Measurements from ENCODE around the gene PGM3.

The PGM3 gene

DNA sequence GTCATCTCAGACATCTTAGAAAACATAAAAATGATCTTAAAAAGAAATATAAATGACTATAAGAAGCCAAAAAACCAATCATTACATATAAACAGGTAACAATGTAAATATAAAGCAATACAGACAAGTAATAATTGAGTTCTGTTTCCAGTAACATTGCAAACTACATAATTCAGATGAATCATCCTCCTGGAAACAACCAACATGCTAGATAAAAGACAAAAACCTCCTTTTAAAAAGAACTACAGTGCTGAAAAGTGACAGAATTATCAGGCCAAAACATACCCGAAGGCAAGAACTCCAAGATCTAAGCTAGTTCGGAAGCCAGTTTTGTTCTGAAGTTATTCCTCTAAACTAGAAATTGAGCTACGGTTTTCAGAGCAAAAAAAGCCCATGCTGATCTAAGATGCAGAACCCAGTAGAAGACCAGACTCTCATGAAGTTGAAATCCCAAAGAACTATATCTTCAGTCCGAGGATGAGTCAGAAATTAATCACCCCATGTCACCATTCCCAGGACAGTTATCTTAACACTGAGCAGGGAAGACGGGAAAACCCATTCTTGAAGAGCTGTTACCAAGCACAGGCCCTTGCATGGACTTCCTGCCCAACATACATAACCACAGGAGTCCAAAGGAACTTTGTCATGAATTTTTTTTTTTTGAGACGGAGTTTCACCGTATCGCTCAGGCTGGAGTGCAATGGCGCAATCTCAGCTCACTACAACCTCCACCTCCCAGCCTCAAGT, 9.8 kb downstream of the PGM3 start:
- no peaks in the 10 kb centered on the region for H3K27me3 ChIP-seq (replicated peaks; ENCODE audit: control insufficient read depth, insufficient read depth, low read length, poor library complexity, severe bottlenecking)
- peaks cover 16% of the 10 kb centered on the region for H3K36me3 ChIP-seq (ENCODE audit: control insufficient read depth, insufficient read depth, low read length)
- H3K9me3 ChIP-seq (ENCODE audit: control insufficient read depth, low read length) = no peaks in the 10 kb centered on the region
- H3K4me1 ChIP-seq (ENCODE audit: control insufficient read depth, insufficient read depth, low read length, poor library complexity, severe bottlenecking) = no peaks in the 10 kb centered on the region
- H3K27ac ChIP-seq (ENCODE audit: insufficient read depth, low read length, poor library complexity, severe bottlenecking) = no peak overlapping the region
- H3K4me3 ChIP-seq (ENCODE audit: insufficient read depth, low read depth, low read length, poor library complexity, severe bottlenecking) = no peak overlapping the region
- DNase-seq = no peak

DNA sequence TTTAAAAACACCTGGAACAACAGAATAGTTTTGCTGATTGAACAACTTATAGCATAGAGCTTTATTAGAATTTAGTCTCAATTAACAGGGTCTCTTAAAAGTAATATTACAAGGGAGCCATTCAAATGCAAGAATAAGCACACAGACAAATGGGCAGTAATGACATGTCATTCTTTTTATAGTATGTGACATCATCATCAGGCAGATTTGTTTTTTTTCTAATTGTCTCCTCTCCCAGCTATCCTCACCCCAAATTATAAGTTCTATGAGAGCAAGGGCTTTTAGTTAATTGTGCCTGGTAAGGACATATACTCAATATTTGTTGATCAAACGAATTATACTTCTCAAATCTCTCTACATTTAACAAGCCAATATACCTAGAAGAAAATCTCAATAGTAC, 11.0 kb downstream of the PGM3 start:
- no peaks in the 10 kb centered on the region for H3K4me1 ChIP-seq (ENCODE audit: control insufficient read depth, insufficient read depth, low read length, poor library complexity, severe bottlenecking)
- H3K9me3 ChIP-seq (ENCODE audit: control insufficient read depth, low read length) = no peaks in the 10 kb centered on the region
- DNase-seq = no peak
- H3K4me3 ChIP-seq (ENCODE audit: insufficient read depth, low read depth, low read length, poor library complexity, severe bottlenecking) = no peak overlapping the region
- H3K27me3 ChIP-seq (replicated peaks; ENCODE audit: control insufficient read depth, insufficient read depth, low read length, poor library complexity, severe bottlenecking) = no peaks in the 10 kb centered on the region
- no peak overlapping the region for H3K27ac ChIP-seq (ENCODE audit: insufficient read depth, low read length, poor library complexity, severe bottlenecking)
- peaks cover 16% of the 10 kb centered on the region for H3K36me3 ChIP-seq (ENCODE audit: control insufficient read depth, insufficient read depth, low read length)

DNA sequence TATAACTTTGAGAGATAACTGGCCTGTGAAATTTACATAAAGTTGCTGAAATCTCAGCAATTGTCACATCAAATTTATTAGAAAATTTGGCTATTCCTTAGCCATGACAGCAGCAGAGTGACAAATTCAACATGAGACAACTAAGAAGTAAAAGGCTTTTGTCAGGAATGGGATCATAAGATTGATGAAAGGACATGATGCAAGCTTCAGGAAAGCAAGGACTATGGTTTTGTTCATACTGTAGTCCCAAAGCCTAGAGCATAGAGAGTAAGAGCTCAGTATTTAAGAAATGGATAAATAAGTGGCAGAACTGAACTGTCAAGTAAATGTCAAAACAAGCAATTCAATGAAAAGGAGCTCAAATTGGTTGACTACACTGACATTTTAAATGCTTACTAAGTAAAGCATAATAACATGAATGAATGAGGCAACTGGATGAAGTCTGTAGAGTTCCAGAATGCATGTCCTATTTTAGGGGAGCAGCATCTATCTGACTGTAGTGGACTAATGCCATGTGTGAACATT, 12.6 kb downstream of the PGM3 start:
- Histone ChIP-seq H3K4me1 (ENCODE audit: control insufficient read depth, insufficient read depth, low read length, poor library complexity, severe bottlenecking) (no peaks in the 10 kb centered on the region), H3K27me3 (replicated peaks; ENCODE audit: control insufficient read depth, insufficient read depth, low read length, poor library complexity, severe bottlenecking) (no peaks in the 10 kb centered on the region), H3K36me3 (ENCODE audit: control insufficient read depth, insufficient read depth, low read length) (peaks cover 21% of the 10 kb centered on the region), H3K27ac (ENCODE audit: insufficient read depth, low read length, poor library complexity, severe bottlenecking) (no peak overlapping the region), H3K4me3 (ENCODE audit: insufficient read depth, low read depth, low read length, poor library complexity, severe bottlenecking) (no peak overlapping the region), H3K9me3 (ENCODE audit: control insufficient read depth, low read length) (no peaks in the 10 kb centered on the region)
- DNase-seq = no peak

DNA sequence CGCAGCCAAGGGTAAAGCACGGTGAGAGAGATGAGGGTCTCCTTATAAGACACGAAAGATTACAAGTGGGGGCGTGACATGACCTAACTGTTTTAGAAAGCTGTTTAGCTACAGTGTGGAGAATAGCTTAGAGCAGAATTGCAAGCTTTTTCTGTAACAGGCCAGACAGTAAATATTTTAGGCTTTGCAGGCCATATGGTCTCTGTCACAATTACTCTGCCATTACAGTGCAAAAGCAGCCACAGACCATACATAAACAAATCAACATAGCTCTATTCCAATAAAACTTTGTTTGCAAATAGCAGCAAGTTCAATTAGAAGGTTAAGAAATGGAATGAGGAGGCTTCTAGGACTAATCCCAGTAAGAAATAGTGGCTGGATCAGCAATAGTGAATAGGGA, 16.8 kb downstream of the PGM3 start:
- no peak overlapping the region for H3K4me3 ChIP-seq (ENCODE audit: insufficient read depth, low read depth, low read length, poor library complexity, severe bottlenecking)
- peaks cover 12% of the 10 kb centered on the region for H3K36me3 ChIP-seq (ENCODE audit: control insufficient read depth, insufficient read depth, low read length)
- no peak for DNase-seq
- no peaks in the 10 kb centered on the region for H3K4me1 ChIP-seq (ENCODE audit: control insufficient read depth, insufficient read depth, low read length, poor library complexity, severe bottlenecking)
- no peaks in the 10 kb centered on the region for H3K9me3 ChIP-seq (ENCODE audit: control insufficient read depth, low read length)
- no peak overlapping the region for H3K27ac ChIP-seq (ENCODE audit: insufficient read depth, low read length, poor library complexity, severe bottlenecking)
- H3K27me3 ChIP-seq (replicated peaks; ENCODE audit: control insufficient read depth, insufficient read depth, low read length, poor library complexity, severe bottlenecking) = no peaks in the 10 kb centered on the region

DNA sequence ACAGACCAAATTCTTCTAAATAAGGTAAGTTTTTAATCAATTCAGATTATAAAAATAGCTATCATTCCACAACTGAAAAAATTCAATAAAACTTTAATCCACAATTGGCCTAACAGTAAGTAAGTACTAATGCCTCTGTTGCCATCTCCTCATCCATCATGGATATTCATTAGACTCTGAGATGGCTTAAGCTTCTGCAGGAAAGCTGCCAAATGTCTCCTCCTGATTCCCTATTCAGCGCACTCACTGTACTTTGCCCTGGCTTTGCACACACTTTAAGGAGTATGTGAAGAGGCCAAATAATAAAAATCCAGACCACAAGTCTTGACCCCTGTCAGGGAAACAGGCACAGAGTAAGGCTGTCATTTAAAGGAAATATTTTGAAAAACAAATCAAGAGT, 23.6 kb downstream of the PGM3 start:
- H3K27me3 ChIP-seq (replicated peaks; ENCODE audit: control insufficient read depth, insufficient read depth, low read length, poor library complexity, severe bottlenecking) = no peaks in the 10 kb centered on the region
- peaks cover 63% of the 10 kb centered on the region for H3K36me3 ChIP-seq (ENCODE audit: control insufficient read depth, insufficient read depth, low read length)
- H3K27ac ChIP-seq (ENCODE audit: insufficient read depth, low read length, poor library complexity, severe bottlenecking) = no peak overlapping the region
- H3K4me3 ChIP-seq (ENCODE audit: insufficient read depth, low read depth, low read length, poor library complexity, severe bottlenecking) = no peak overlapping the region
- H3K9me3 ChIP-seq (ENCODE audit: control insufficient read depth, low read length) = no peaks in the 10 kb centered on the region
- DNase-seq = no peak
- H3K4me1 ChIP-seq (ENCODE audit: control insufficient read depth, insufficient read depth, low read length, poor library complexity, severe bottlenecking) = no peaks in the 10 kb centered on the region

DNA sequence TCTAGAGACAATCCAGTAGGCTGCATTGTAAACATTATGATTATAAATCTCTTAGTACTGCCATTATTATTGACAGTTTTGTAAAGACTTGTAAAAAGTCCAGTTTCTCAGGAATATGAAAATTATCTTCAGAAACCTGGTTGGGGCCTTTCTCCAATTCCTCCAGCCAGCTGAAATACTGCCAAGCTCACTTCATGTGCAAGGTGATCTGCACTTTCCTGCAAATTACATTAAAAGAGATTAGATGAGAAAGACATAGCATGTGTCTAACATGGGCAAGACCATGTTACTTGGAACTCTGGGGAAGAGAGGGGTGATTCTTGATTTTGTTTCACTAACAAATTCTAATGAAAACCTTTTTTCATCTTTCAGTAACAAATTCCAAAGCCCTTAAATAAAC, 24.0 kb downstream of the PGM3 start:
- H3K9me3 ChIP-seq (ENCODE audit: control insufficient read depth, low read length) = no peaks in the 10 kb centered on the region
- H3K4me3 ChIP-seq (ENCODE audit: insufficient read depth, low read depth, low read length, poor library complexity, severe bottlenecking) = no peak overlapping the region
- H3K27ac ChIP-seq (ENCODE audit: insufficient read depth, low read length, poor library complexity, severe bottlenecking) = no peak overlapping the region
- H3K27me3 ChIP-seq (replicated peaks; ENCODE audit: control insufficient read depth, insufficient read depth, low read length, poor library complexity, severe bottlenecking) = no peaks in the 10 kb centered on the region
- no peak for DNase-seq
- H3K36me3 ChIP-seq (ENCODE audit: control insufficient read depth, insufficient read depth, low read length) = peaks cover 64% of the 10 kb centered on the region
- no peaks in the 10 kb centered on the region for H3K4me1 ChIP-seq (ENCODE audit: control insufficient read depth, insufficient read depth, low read length, poor library complexity, severe bottlenecking)

DNA sequence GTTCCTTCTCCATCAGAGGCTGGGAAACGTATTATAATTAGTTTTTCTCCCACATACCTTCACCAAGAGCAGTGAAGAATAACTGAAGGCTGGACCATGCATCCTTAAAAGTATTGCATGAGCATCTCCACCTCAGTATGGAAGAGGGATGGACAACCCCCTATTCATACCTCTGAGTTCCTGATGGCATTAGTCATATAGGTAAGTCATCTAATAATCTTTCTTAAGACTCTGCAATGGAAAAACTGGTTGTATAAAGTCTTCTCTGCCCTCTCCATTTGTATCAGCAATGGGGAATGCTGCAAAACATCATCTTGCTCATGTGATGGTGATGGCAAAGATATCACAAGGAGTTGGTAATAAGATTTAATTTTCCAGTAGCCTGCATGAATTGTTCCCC, 24.5 kb downstream of the PGM3 start:
- Histone ChIP-seq H3K4me3 (ENCODE audit: insufficient read depth, low read depth, low read length, poor library complexity, severe bottlenecking) (no peak overlapping the region), H3K27ac (ENCODE audit: insufficient read depth, low read length, poor library complexity, severe bottlenecking) (no peak overlapping the region), H3K27me3 (replicated peaks; ENCODE audit: control insufficient read depth, insufficient read depth, low read length, poor library complexity, severe bottlenecking) (no peaks in the 10 kb centered on the region), H3K36me3 (ENCODE audit: control insufficient read depth, insufficient read depth, low read length) (peaks cover 62% of the 10 kb centered on the region), H3K4me1 (ENCODE audit: control insufficient read depth, insufficient read depth, low read length, poor library complexity, severe bottlenecking) (no peaks in the 10 kb centered on the region), H3K9me3 (ENCODE audit: control insufficient read depth, low read length) (no peaks in the 10 kb centered on the region)
- DNase-seq = no peak

DNA sequence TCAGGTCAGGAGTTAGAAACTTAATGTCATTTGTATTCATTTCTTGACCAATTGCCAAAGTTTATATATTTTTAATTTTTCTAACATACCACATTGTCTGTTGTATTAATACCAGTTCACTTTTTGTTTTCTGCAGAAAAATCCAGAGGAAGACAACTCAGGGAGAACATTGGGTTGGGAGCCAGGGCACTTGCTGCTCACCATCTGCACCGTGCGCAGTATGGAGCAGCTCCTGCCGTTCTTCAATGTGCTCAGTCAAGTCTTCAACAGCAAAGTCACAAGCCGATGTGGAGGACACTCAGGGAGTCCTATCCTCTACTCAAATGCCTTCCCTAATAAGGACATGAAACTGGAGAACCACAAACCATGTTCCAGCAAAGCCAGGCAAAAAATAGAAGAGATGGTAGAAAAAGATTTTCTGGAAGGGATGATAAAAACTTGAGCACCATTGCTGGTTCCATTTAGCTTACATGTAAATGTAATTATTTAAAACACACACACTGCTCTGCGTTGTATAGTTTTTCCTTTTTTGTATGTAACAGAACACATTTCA, 25.3 kb downstream of the PGM3 start:
- Histone ChIP-seq H3K9me3 (ENCODE audit: control insufficient read depth, low read length) (no peaks in the 10 kb centered on the region), H3K4me1 (ENCODE audit: control insufficient read depth, insufficient read depth, low read length, poor library complexity, severe bottlenecking) (no peaks in the 10 kb centered on the region), H3K4me3 (ENCODE audit: insufficient read depth, low read depth, low read length, poor library complexity, severe bottlenecking) (no peak overlapping the region), H3K27me3 (replicated peaks; ENCODE audit: control insufficient read depth, insufficient read depth, low read length, poor library complexity, severe bottlenecking) (no peaks in the 10 kb centered on the region), H3K27ac (ENCODE audit: insufficient read depth, low read length, poor library complexity, severe bottlenecking) (no peak overlapping the region), H3K36me3 (ENCODE audit: control insufficient read depth, insufficient read depth, low read length) (peaks cover 60% of the 10 kb centered on the region)
- no peak for DNase-seq

DNA sequence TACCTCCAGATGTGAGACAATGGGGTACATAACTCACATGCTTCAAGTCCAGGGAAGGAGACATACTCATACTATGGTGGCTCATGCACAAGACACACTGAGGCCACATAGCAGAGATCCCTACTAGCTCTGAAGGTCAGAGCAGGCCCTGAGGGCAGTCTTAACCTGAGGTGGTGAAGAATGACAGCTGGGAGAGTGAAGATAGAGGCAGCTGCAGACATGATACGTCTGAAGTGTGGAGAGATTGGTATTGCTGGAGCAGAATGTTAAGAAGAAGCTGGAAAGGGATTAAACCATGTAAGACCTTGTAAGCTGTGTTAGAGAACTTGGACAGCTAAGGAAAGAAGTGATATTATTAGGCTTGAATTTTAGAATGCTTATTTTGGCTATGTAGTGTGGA, 32.9 kb downstream of the PGM3 start:
- no peak overlapping the region for H3K4me3 ChIP-seq (ENCODE audit: insufficient read depth, low read depth, low read length, poor library complexity, severe bottlenecking)
- peaks cover 34% of the 10 kb centered on the region for H3K36me3 ChIP-seq (ENCODE audit: control insufficient read depth, insufficient read depth, low read length)
- no peaks in the 10 kb centered on the region for H3K27me3 ChIP-seq (replicated peaks; ENCODE audit: control insufficient read depth, insufficient read depth, low read length, poor library complexity, severe bottlenecking)
- DNase-seq = no peak
- H3K4me1 ChIP-seq (ENCODE audit: control insufficient read depth, insufficient read depth, low read length, poor library complexity, severe bottlenecking) = no peaks in the 10 kb centered on the region
- H3K9me3 ChIP-seq (ENCODE audit: control insufficient read depth, low read length) = no peaks in the 10 kb centered on the region
- no peak overlapping the region for H3K27ac ChIP-seq (ENCODE audit: insufficient read depth, low read length, poor library complexity, severe bottlenecking)

DNA sequence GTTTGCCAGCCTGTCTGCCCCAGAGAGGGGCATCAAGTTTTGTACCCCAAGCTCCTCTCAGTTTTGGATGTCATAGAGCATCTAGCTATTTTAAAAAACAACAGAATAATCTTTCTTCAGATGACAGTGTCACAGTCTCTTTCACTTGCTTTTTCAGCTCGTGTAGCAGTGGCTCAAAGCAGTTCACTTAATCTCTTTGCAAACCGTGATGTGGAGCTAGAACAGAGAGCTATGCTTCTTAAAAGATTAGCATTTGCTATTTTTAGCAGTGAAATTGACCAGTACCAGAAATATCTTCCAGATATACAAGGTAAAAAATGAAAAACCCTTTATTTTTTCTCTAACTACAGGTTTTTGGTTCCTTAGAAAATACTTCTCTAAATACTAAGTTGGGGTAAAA, 37.3 kb downstream of the PGM3 start:
- peaks cover 49% of the 10 kb centered on the region for H3K36me3 ChIP-seq (ENCODE audit: control insufficient read depth, insufficient read depth, low read length)
- no peak overlapping the region for H3K4me3 ChIP-seq (ENCODE audit: insufficient read depth, low read depth, low read length, poor library complexity, severe bottlenecking)
- H3K27ac ChIP-seq (ENCODE audit: insufficient read depth, low read length, poor library complexity, severe bottlenecking) = no peak overlapping the region
- no peaks in the 10 kb centered on the region for H3K4me1 ChIP-seq (ENCODE audit: control insufficient read depth, insufficient read depth, low read length, poor library complexity, severe bottlenecking)
- DNase-seq = no peak
- no peaks in the 10 kb centered on the region for H3K27me3 ChIP-seq (replicated peaks; ENCODE audit: control insufficient read depth, insufficient read depth, low read length, poor library complexity, severe bottlenecking)
- no peaks in the 10 kb centered on the region for H3K9me3 ChIP-seq (ENCODE audit: control insufficient read depth, low read length)

Data from effector memory CD4-positive, alpha-beta T cell (primary cell).